GM18519 (cell line): ENCODE results near the gene CAMKMT.

ENCODE experiments used
- ATAC-seq: cut with Tn5 transposase; IDR thresholded peaks from one replicate; pipeline ENCODE4 v1.9.1; 2021; ENCODE audit warnings: mild to moderate bottlenecking, moderate library complexity; ENCODE audit not compliant: unreplicated experiment, low FRiP score

Gene CAMKMT

GRCh38 chr2:44758591-44758990 lies 396.8 kb downstream of the CAMKMT start:
- ATAC-seq, result no peak

- no peak for ATAC-seq
Measured at GRCh38 chr2:44759823-44760222, 398.1 kb downstream of the CAMKMT start.

- no peak for ATAC-seq
Measured at GRCh38 chr2:44763275-44763782, 401.6 kb downstream of the CAMKMT start.

- ATAC-seq, result no peak
Measured at GRCh38 chr2:44766220-44766619, 404.5 kb downstream of the CAMKMT start.

- no peak for ATAC-seq
Measured at GRCh38 chr2:44766777-44767176, 405.0 kb downstream of the CAMKMT start.

GRCh38 chr2:44767691-44768090 lies 405.9 kb downstream of the CAMKMT start:
- no peak for ATAC-seq

- ATAC-seq, result no peak
Measured at GRCh38 chr2:44768438-44769236, 406.9 kb downstream of the CAMKMT start.

- no peak for ATAC-seq
Measured at GRCh38 chr2:44769349-44770011, 407.7 kb downstream of the CAMKMT start.

GRCh38 chr2:44770221-44771195 lies 408.8 kb downstream of the CAMKMT start:
- ATAC-seq, result no peak

- ATAC-seq, result no peak
Measured at GRCh38 chr2:44771522-44771921, 409.8 kb downstream of the CAMKMT start.

GRCh38 chr2:44772131-44772530 lies 410.4 kb downstream of the CAMKMT start:
- ATAC-seq, result no peak

- no peak for ATAC-seq
Measured at GRCh38 chr2:44772669-44773378, 411.1 kb downstream of the CAMKMT start.

- no peak for ATAC-seq
Measured at GRCh38 chr2:44774826-44775492, 413.2 kb downstream of the CAMKMT start.

- ATAC-seq, result no peak
Measured at GRCh38 chr2:44777036-44777435, 415.3 kb downstream of the CAMKMT start.

- no peak for ATAC-seq
Measured at GRCh38 chr2:44777537-44777936, 415.8 kb downstream of the CAMKMT start.

- peak; percentile 15 for ATAC-seq
Measured at GRCh38 chr2:44778221-44778654, 416.5 kb downstream of the CAMKMT start.

- peak; percentile 77 for ATAC-seq
Measured at GRCh38 chr2:44778671-44779476, 417.1 kb downstream of the CAMKMT start.

- ATAC-seq, result no peak
Measured at GRCh38 chr2:44779793-44780192, 418.0 kb downstream of the CAMKMT start.

- no peak for ATAC-seq
Measured at GRCh38 chr2:44780406-44780805, 418.7 kb downstream of the CAMKMT start.
